Natural killer cell treated with Interleukin-12 subunit alpha and Interleukin-12 subunit beta and Interleukin-15 and Interleukin-18, amount 100 ng/mL, for 72 hours (primary cell): ENCODE data around the gene SMIM5. TPM values are rescaled to one million over a fixed set of nuclear protein-coding genes. Genes with fewer than 3 reads are reported as not detected.

Experiments used
- ATAC-seq, 2 donors: fragments of 150-1000 bp; cut with Tn5 transposase in 1 of 2; sonication (Bioruptor Pico), chemical (Tn5 transposase) in 1 of 2; 2 replicates each; pipeline ENCODE4 v1.10.0; 2021
- DNase-seq: peaks from one replicate; pipeline ENCODE4 v3.0.0; 2022; ENCODE audit warnings: low spot score
- H3K27ac Mint-ChIP-seq, 2 donors: 1 replicate in 1 of 2; 2 replicates in 1 of 2; pipeline ENCODE4 v1.8.0; 2022; ENCODE audit warnings: mixed read lengths in 2 of 2, mild to moderate bottlenecking in 1 of 2, moderate library complexity in 1 of 2
- H3K27me3 Mint-ChIP-seq, 2 donors: 1 replicate in 1 of 2; 2 replicates in 1 of 2; pipeline ENCODE4 v1.8.0; 2022; ENCODE audit warnings: mixed read lengths in 2 of 2
- H3K36me3 Mint-ChIP-seq: one replicate; pipeline ENCODE4 v1.8.0; 2022; ENCODE audit warnings: mixed read lengths
- H3K4me1 Mint-ChIP-seq, 2 donors: 1 replicate in 1 of 2; 2 replicates in 1 of 2; pipeline ENCODE4 v1.8.0; 2022; ENCODE audit warnings: low read depth in 2 of 2, mixed read lengths in 2 of 2, mild to moderate bottlenecking in 1 of 2
- H3K4me3 Mint-ChIP-seq: one replicate; pipeline ENCODE4 v1.8.0; 2022; ENCODE audit warnings: mixed read lengths
- H3K9me3 Mint-ChIP-seq: 2 replicates; pipeline ENCODE4 v1.8.0; 2022; ENCODE audit warnings: mixed read lengths
- total RNA-seq, 2 donors: library from RNA; stranded (reverse); gene quantifications; one replicate each; pipeline ENCODE4 v1.2.3, GENCODE V29; 2022

The SMIM5 gene
- total RNA-seq, 2 donors from 2014 or later: 0.29 to 0.36 TPM

DNA sequence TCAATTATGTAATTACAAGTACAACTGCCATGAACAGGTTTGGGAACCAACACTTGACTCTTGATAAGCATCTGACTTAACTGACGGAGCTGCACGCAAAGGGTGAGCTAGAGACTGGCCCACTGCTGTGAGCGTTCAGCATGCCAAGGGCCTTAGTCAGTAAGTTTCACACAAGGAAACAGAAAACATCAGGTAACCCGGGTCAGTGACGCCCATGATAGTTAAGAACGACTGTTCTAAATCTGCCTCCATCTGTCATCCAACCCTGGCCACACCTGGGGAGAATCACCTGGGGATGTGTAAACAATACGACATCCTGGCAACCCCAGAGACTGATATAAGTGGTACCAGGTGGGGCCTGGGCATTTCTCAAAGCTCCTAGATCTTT, 12.3 kb downstream of the SMIM5 start:
- no peaks in the 10 kb centered on the region for H3K27me3 Mint-ChIP-seq
- H3K9me3 Mint-ChIP-seq: no peaks in the 10 kb centered on the region
- ATAC-seq: no peak
- no peak overlapping the region for H3K4me3 Mint-ChIP-seq
- peaks cover 7 to 13% of the 10 kb centered on the region in 2 donors for H3K4me1 Mint-ChIP-seq
- peak overlapping the region; percentile 75 for H3K27ac Mint-ChIP-seq
- H3K36me3 Mint-ChIP-seq: no peaks in the 10 kb centered on the region
- DNase-seq: peak; percentile 46

GRCh38 chr17:75645889-75646637, 12.8 kb downstream of the SMIM5 start:
- DNase-seq (no peak), ATAC-seq (peak; percentile 86)
- peak overlapping the region; percentile 75 for H3K27ac Mint-ChIP-seq
- H3K27me3 Mint-ChIP-seq: no peaks in the 10 kb centered on the region
- no peaks in the 10 kb centered on the region for H3K36me3 Mint-ChIP-seq
- peak overlapping the region; percentile 17 for H3K4me3 Mint-ChIP-seq
- H3K9me3 Mint-ChIP-seq: no peaks in the 10 kb centered on the region
- H3K4me1 Mint-ChIP-seq: peaks cover 7 to 13% of the 10 kb centered on the region in 2 donors

GRCh38 chr17:75646638-75646992, 13.4 kb downstream of the SMIM5 start:
- ATAC-seq (no peak), DNase-seq (no peak)
- peaks cover 7 to 13% of the 10 kb centered on the region in 2 donors for H3K4me1 Mint-ChIP-seq
- H3K36me3 Mint-ChIP-seq: no peaks in the 10 kb centered on the region
- no peaks in the 10 kb centered on the region for H3K9me3 Mint-ChIP-seq
- H3K27me3 Mint-ChIP-seq: no peaks in the 10 kb centered on the region
- peak overlapping the region; percentile 75 for H3K27ac Mint-ChIP-seq
- H3K4me3 Mint-ChIP-seq: no peak overlapping the region

DNA sequence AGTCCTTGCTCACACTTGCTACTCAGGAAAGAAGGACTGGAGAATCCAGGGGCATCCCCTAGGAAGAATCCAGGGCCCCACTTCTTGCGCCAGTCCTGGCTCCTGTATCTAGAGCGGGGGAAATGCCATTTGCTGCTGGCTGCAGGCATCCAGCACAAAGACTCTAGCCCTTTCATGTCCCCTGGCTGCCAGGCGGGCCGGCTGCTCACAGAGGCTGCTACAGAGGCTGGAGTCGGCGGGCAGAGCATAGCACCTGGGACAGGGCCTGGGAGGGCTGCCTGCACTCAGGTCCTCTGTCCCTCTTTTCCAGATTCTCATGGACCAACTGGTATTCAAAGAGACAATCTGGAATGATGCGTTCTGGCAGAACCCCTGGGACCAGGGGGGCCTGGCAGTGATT, 13.8 kb downstream of the SMIM5 start:
- Mint-ChIP-seq H3K36me3 (no peaks in the 10 kb centered on the region), H3K9me3 (no peaks in the 10 kb centered on the region), H3K4me3 (no peak overlapping the region), H3K27ac (peak overlapping the region; percentile 75), H3K27me3 (no peaks in the 10 kb centered on the region), H3K4me1 (peaks cover 7 to 13% of the 10 kb centered on the region in 2 donors)
- ATAC-seq (no peak), DNase-seq (no peak)

GRCh38 chr17:75647921-75648320, 14.7 kb downstream of the SMIM5 start:
- Mint-ChIP-seq H3K27me3 (no peaks in the 10 kb centered on the region), H3K27ac (peak overlapping the region in 1 of 2 donors; percentile 61), H3K4me1 (peaks cover 7 to 11% of the 10 kb centered on the region in 2 donors)

DNA sequence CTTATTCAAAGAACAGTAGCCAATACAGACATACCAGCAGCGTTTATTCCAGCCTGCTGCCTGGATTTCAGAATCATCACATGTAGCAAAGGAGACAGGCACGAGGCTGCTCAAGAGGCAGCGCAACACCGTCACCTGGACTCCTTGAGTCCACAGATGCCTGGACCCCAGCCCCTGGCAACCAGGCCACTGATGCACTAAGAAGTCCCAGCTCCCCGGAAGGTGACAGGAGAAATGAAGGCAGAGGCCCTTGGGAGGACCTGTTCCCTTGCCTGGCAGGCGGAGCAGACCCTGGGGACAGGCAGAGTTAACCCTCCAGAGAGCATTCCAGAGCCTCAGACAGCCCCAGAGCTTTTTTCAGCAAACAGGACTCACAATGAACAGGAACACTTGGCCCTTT, 16.5 kb downstream of the SMIM5 start:
- H3K9me3 Mint-ChIP-seq: no peaks in the 10 kb centered on the region
- H3K4me1 Mint-ChIP-seq: peaks cover 13 to 17% of the 10 kb centered on the region in 2 donors
- H3K27ac Mint-ChIP-seq: no peak overlapping the region
- DNase-seq: peak; percentile 54
- no peaks in the 10 kb centered on the region for H3K36me3 Mint-ChIP-seq
- H3K4me3 Mint-ChIP-seq: no peak overlapping the region
- no peaks in the 10 kb centered on the region for H3K27me3 Mint-ChIP-seq
- no peak for ATAC-seq

More at GRCh38 chr17:75647921-75648320, 14.7 kb downstream of the SMIM5 start:
- DNase-seq (no peak), ATAC-seq (no peak)
- H3K36me3 Mint-ChIP-seq: no peaks in the 10 kb centered on the region
- no peaks in the 10 kb centered on the region for H3K9me3 Mint-ChIP-seq
- H3K4me3 Mint-ChIP-seq: no peak overlapping the region

DNA sequence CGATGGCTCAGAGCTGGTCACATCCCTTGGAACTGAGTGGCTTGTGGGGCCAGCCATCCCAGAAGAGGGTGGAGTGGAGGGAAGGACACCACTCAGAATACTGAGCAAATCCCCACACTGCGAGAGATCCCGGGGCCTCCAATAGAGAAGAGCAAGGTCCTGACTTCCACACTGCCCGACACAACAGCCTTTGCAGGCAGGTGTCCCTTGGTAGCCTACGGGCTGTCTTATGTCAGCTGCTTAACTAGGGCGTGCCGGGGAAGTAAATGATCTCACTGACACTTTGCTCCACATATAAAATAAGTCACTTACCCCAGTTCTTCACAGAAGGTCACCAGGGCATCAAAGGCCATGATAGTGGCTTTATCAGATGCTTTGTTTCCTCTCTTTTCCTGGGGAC, 17.6 kb downstream of the SMIM5 start:
- no peak overlapping the region for H3K27ac Mint-ChIP-seq
- H3K36me3 Mint-ChIP-seq: no peaks in the 10 kb centered on the region
- no peaks in the 10 kb centered on the region for H3K9me3 Mint-ChIP-seq
- H3K4me3 Mint-ChIP-seq: no peak overlapping the region
- peaks cover 9 to 14% of the 10 kb centered on the region in 2 donors for H3K4me1 Mint-ChIP-seq
- H3K27me3 Mint-ChIP-seq: no peaks in the 10 kb centered on the region
- ATAC-seq: no peak
- DNase-seq: peak; percentile 49

- DNase-seq (no peak), ATAC-seq (no peak)
- H3K9me3 Mint-ChIP-seq: no peaks in the 10 kb centered on the region
- no peak overlapping the region for H3K27ac Mint-ChIP-seq
- H3K27me3 Mint-ChIP-seq: no peaks in the 10 kb centered on the region
- H3K4me3 Mint-ChIP-seq: no peak overlapping the region
- H3K36me3 Mint-ChIP-seq: no peaks in the 10 kb centered on the region
- H3K4me1 Mint-ChIP-seq: peaks cover 6% of the 10 kb centered on the region in 2 donors
Observed at GRCh38 chr17:75652341-75652740, 19.1 kb downstream of the SMIM5 start.

- peak; percentile 65 to 74 for ATAC-seq
- Mint-ChIP-seq H3K4me3 (no peak overlapping the region), H3K27ac (no peak overlapping the region), H3K9me3 (no peaks in the 10 kb centered on the region), H3K36me3 (no peaks in the 10 kb centered on the region), H3K27me3 (no peaks in the 10 kb centered on the region), H3K4me1 (peaks cover 6% of the 10 kb centered on the region in 2 donors)
- DNase-seq: peak; percentile 56
Observed at GRCh38 chr17:75652934-75653549, 19.8 kb downstream of the SMIM5 start.

- no peaks in the 10 kb centered on the region for H3K27me3 Mint-ChIP-seq
- DNase-seq (no peak), ATAC-seq (no peak)
- H3K4me3 Mint-ChIP-seq: no peak overlapping the region
- no peaks in the 10 kb centered on the region for H3K9me3 Mint-ChIP-seq
- peaks cover 6% of the 10 kb centered on the region in 2 donors for H3K4me1 Mint-ChIP-seq
- H3K27ac Mint-ChIP-seq: peak overlapping the region in 1 of 2 donors; percentile 13
- H3K36me3 Mint-ChIP-seq: no peaks in the 10 kb centered on the region
Observed at GRCh38 chr17:75654176-75654575, 20.9 kb downstream of the SMIM5 start.

DNA sequence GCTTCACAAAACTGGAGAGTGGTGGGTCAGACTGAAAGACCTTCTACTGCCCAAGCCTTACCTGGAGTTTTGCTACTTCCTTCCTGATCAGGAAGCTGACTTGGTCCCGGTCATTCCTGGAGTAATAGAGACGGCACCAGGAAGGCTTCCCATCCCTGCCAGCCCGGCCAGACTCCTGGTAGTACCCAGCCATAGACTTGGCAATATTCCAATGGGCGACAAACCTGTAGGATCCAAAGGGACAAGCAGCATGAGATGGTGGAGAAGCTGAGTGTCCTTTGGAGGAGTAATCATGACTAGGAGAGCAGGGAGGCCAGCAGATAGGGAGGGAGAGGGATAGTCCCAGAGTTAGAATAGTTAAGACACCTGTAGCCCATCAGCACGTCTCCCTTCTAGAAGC, 25.0 kb downstream of the SMIM5 start:
- Mint-ChIP-seq H3K27ac (no peak overlapping the region), H3K9me3 (no peaks in the 10 kb centered on the region), H3K36me3 (no peaks in the 10 kb centered on the region), H3K4me1 (peaks cover 6% of the 10 kb centered on the region in 2 donors), H3K4me3 (no peak overlapping the region), H3K27me3 (no peaks in the 10 kb centered on the region)
- ATAC-seq (no peak), DNase-seq (no peak)

DNA sequence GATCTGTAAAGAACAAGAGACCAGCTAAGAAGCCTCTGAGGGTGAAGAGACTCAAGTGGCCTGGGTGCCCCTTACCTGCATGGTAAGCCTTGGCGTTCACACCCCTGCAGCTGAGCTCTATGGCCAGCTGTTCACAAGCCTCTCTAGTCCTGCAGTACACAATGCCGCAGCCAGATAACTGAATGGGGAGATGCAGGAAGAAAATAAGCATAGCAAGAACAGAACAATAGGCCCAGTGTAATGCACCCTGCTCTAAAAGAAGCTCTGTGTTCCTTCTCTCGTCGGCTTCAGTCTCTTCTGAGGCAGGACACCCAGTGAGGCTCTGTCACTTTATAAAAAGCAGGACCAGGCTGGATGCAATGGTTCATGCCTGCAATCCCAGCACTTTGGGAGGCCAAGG, 28.3 kb downstream of the SMIM5 start:
- Mint-ChIP-seq H3K36me3 (no peaks in the 10 kb centered on the region), H3K4me3 (no peak overlapping the region), H3K27ac (no peak overlapping the region), H3K27me3 (no peaks in the 10 kb centered on the region), H3K4me1 (peaks cover 5% of the 10 kb centered on the region in 2 donors), H3K9me3 (no peaks in the 10 kb centered on the region)
- no peak for ATAC-seq
- DNase-seq: no peak

GRCh38 chr17:75662511-75662910, 29.3 kb downstream of the SMIM5 start:
- DNase-seq (no peak), ATAC-seq (no peak)
- Mint-ChIP-seq H3K27me3 (no peaks in the 10 kb centered on the region), H3K27ac (no peak overlapping the region), H3K4me1 (peaks cover 5% of the 10 kb centered on the region in 2 donors), H3K36me3 (no peaks in the 10 kb centered on the region), H3K9me3 (no peaks in the 10 kb centered on the region), H3K4me3 (no peak overlapping the region)

- ATAC-seq: no peak
- no peaks in the 10 kb centered on the region for H3K9me3 Mint-ChIP-seq
- H3K4me3 Mint-ChIP-seq: no peak overlapping the region
- peaks cover 7% of the 10 kb centered on the region for H3K36me3 Mint-ChIP-seq
- H3K4me1 Mint-ChIP-seq: peaks cover 10 to 15% of the 10 kb centered on the region in 2 donors
- H3K27me3 Mint-ChIP-seq: no peaks in the 10 kb centered on the region
- H3K27ac Mint-ChIP-seq: no peak overlapping the region
- no peak for DNase-seq
Observed at GRCh38 chr17:75664099-75664549, 30.9 kb downstream of the SMIM5 start.
